ENCODE measurements around the gene ANKFN1. TPM values are rescaled to one million over a fixed set of nuclear protein-coding genes. Genes with fewer than 3 reads are reported as not detected.
A peak's percentile ranks its signal among the peaks of the same experiment; 100 is the strongest.

The ANKFN1 gene
- total RNA-seq, 1 experiment from 2014 or later, result not detected

DNA sequence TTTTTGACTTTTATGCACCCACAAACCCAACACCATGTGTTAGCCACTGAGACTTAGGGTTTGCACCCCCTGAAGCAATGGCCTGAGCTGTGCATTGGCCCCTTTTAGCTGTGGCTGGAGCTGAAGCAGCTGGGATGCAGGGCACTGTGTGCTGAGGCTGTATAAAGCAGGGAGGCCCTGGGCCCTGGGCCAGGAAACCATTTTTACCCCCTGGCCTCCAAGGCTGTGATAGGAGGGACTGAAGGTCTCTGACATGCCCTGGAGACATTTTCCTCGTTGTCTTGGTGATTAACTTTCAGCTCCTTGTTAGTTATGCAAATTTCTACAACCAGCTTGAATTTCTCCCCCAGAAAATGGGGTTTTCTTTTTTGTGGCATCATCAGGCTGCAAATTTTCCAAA, 6.7 kb upstream of the ANKFN1 start:
- DNase-seq (ENCODE audit: low spot score), result no peak

DNA sequence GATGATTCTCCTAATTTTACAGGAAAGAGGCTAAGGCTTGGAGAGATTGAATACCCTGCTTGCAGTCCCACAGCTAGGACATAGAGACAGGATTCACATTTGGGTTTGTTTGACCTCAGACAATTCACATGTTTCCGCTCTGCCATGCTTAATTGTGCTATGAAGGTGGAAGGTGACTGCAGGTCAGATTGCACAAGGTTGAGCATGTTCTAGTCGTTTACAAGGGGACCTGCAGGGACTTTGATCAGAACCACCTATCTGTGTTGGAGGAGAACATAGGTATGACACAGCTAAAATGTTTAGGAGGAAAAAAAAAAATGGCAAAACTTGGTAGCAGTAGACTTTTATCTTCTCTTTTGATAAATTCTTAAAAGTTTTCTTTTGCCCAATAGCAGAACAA, 4.9 kb upstream of the ANKFN1 start:
- DNase-seq (ENCODE audit: low spot score), result no peak

DNA sequence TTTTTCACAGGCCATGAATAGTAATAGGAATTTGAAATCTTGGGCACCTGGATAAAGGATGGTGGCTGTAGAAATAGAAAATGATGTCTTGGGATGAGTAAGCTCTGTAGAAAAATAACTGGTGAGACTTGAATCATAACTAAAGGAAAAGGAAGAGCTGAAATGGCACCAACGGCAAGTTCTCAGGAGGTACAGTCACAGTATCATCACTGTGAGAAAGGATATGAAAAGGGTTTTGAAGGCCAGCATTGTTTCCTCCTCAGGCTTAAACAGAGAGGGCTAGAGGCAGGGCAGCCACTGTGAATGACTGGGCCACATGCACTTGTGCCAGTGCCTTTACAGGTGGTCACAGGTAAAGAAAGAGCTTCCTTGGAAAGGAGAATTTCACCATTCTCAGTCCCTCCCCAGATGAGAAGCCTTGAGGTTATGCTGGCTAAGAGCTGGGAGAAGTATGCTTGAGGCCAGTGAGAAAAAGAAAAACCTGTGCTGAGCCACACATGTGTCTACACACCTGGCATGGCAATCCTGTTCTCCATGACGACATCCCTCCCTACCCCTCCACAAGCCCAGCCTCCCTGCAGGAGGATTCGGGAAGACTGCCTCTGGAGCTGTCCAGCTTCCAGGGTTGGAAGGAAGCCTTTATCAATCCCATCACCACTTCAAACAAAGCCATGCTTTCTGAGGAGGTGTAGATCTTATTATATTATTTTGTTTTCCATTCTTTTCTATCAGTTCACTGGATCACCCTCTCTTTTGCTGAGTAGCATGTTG, 3.8 kb upstream of the ANKFN1 start:
- no peak for DNase-seq (ENCODE audit: low spot score)

DNA sequence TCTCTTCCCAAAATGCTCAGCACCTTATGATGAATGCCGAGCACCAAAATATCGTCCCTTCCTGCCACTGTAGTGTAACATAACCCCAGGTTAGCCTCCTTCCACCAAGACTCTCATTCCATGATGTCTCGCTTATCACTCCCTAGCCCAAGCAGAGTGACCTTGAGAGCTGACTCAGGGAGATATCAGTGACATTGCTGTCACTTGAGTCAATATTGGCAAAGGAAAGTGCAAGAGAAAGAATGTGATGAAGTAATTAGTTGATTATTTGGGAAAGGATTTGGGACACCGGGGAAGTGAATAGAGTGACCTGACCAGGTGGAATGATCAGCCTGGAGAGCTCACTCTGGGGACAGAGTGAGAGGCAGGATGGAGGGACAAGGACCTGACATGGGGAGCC, 2.6 kb upstream of the ANKFN1 start:
- DNase-seq (ENCODE audit: low spot score), result no peak

DNA sequence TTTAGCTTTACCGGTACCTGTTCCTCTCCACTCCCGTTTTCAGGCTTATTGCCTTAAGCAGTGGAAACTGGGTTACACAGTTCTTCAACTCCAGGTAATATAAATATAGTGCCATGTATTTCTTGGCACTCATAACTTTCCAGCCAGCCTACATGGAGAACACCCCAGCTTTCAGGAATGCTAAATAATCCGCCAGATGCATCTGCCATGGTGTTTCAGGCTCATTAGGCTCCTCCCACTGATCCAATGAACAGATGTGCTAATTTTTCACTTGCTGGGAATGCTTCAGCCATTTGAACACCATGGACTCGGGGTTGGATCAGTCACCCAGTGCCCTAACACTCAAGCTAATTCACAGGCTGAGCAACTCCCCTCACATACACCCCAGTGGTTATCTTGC, 4.6 kb downstream of the ANKFN1 start:
- no peak for DNase-seq (ENCODE audit: low spot score)

DNA sequence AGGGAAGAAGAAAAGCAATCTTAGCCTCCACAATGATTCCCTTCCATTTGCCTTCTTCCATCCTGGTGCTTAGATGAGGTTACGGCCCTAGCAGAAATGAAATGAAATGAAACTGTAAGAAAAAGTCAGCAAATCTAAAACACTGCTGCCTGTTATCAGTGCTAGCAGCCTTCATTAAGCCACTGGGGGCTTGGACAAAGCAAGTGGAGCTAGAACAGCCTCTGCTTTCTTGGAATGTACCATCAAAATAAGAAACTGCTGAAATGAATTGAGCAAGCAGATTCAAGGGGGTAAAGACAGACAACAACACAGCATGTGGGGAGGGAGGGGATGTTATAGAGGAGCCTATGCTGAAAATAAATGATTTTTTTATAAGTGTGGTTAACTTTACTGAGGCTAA, 5.1 kb downstream of the ANKFN1 start:
- DNase-seq (ENCODE audit: low spot score), result no peak

DNA sequence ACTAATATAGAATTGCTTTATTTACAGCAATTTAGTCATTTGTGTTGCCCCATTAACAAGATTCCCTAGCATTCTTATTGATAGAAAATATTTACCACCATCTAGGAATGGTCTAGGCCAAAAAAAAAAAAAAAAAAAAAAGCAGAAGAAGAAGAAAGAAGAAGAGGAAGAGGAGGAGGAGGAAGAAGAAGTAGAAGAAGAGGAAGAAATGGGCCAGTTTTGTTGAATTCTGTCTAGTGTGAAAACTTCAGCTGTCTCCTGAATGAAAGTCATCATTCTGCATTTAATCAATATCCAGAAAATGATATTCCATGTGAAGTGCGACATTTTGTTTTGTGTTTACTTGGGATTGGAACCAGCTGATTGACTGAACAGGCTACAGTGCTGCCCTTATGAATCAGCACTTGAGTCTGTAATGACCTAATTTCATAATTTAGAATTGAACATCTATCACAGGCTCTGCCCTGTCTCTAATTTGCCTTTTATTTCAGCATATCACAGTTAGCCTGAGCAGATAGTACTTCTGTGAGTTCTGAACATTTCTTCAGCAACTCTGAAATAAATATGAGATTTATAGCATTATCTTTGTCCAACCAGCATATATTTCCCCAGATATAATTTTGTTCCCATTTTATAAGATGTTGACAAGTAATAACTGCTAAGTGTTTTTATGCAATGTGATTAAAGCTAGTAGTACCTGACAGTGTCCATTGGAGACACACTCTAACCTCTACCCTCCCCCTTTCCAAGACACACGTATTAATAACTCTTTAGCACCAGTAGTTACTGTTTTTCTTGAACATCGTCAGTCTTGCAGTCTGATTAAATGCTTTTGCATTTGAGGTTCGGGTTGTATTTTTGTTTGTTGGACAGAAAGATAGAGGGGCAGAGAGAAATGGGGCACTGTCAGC, 5.9 kb downstream of the ANKFN1 start:
- no peak for DNase-seq (ENCODE audit: low spot score)

DNA sequence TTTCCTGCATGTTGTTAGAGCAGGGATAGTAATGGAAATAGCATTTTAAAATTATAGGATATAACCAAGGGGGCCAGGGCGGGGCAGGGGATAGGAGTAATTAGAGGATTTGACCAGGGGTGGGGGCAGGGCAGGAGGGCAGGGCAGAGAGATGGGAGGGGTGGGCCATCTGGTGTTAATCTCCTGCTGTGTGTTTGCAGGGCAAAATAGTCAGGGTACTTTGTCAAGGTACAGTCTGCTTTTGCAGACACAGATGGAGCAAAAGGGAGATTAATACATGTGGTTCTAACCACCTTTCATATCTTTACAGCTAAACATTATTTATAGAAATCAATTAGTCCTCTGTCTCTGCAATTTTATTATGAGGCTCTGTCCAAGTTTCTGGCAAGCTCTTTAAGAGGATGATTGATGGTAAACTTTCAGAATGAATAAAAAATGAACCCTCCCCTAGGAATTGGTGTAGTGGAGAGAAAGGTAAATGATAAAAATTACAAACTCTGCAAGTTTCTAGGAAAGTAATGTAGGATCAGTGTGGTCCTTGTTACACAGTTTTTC, 6.6 kb downstream of the ANKFN1 start:
- no peak for DNase-seq (ENCODE audit: low spot score)

DNA sequence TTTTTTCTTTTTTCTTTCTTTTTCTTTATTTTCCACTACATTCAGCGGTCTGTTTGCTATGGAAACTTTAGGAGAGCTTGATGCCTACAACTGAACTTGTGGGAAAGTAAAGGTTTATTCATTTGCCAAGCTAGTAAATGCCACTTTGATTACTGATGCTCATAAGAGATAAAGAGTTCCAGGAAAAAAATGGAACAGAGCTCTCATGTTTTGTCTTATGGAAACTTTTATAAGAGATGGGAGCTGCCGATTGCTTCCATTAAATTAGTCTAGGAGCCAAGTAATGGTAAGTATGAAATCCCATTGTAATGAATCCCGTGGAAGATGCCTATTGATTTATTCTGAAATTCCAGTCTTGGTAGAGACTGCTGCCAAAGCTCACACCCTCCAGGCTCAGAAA, 7.1 kb downstream of the ANKFN1 start:
- DNase-seq (ENCODE audit: low spot score), result no peak

DNA sequence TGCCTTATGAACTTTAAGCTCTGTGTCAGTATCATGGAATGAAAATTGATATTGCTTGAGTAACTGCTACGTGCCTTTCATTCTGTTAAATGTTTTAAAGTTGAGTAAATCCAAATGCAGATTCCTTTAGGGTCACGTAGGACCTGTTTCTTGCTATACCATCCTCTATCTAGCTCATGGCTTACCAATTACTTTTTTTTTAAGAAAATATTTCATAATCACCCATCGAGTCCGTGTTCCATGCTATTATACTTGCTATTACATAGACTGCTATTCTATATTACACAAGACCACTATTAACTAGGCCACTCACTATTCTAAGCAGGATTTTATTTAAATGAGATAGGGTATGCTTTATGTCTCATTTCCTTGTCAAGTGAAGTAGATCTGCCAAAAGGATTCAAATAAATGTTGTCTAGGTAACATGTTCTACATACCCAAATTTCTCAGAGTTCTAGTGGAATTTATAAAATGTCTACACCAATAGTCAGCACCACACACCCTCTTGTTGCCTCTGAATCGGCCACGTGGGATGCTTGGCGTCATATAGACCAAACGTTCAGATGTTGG, 11.9 kb downstream of the ANKFN1 start:
- DNase-seq (ENCODE audit: low spot score), result no peak

DNA sequence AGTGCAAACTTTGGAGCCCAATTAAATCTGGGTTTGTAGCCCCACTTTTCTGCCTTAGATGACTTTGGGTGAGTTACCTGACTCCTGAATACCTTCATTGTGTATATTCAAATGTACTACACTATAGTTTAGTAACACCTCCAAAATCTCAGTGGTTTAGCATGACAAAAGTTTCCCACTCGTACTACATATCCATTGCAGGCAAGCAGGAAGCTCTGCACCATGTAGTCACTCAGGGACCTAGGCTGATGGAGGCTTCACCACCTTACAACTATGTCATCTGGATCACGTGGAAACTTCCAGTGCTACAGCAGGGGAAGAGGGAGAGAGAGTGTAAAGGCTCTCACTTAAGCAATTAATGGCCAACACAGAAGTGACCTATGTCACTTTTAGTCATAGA, 14.2 kb downstream of the ANKFN1 start:
- no peak for DNase-seq (ENCODE audit: low spot score)

DNA sequence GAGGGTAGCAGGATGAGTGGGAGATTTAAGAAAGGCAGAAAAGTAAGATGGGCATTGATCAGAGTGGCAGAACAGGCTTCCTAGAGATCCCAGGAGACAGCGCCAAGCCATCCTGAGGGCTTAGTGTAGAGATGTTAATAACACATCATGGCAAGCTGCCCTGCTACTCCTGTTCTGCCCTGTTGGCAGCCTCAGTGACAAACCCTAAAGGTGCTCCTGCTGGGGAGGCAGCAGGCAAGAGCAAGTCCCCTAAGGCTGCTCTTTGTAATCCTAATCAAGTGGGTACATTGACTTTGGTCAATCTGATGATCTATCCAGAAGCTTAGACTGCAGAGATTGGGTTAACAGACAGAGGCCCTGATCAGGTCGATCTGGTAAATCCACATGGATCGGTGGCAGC, 16.3 kb downstream of the ANKFN1 start:
- no peak for DNase-seq (ENCODE audit: low spot score)

DNA sequence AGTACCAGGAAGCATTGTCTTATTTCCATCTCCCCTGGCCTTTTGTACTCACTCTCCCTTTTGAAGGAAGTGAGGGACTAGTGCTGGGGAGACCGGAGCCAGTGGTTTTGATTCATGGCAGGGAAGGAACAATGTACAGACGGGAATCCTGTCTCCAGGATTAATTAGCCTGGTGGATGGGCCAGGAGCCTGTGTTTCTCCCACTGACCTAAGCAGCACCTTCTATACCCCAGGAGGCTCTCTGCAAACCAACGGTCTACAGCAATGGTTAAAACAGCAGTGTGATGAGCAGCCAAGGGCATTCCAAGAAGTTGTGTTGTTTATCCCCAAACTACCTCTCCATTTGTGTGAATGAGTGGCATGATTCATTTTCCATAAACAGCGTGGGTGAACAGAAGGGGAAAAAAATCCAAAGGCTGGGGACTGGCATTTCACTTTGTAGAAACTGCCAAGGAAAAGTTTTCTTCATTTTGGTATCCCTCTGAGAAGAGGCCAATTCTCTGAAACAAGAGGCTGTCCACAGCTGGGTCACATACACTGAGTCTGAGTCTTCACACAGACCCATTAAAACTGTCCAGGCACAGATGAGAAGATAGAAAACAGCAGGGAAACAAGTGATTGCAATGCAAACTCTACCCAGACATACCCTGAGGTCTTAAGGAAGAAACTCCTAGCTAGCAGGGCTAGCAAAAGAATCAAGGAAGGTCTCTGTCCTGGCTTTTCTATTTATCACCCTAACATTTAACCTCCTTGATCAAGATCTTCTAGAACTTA, 18.1 kb downstream of the ANKFN1 start:
- no peak for DNase-seq (ENCODE audit: low spot score)

DNA sequence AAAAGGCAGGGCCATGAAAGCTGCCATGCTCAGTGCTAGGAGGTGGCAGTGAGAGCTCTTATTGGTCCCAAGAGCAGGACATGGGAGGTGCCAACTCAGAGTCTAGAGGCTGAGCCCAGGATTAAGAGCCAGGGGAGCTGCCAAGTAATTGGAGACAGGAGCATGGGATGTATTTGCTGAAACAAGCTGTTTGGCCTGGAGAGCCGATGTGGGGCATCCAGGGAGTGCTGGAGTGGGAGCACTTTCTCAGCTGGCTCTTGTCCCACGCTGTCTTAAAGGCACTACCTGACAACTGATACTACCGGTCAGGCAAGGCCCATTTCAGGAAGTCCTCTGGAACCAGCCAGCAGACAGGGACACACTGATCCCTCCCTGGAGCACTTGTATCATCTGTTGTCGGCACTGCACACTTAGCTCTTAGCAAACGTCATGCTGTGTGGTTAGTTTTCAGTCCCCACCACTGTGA, 19.3 kb downstream of the ANKFN1 start:
- DNase-seq (ENCODE audit: low spot score), result peak; percentile 18

DNA sequence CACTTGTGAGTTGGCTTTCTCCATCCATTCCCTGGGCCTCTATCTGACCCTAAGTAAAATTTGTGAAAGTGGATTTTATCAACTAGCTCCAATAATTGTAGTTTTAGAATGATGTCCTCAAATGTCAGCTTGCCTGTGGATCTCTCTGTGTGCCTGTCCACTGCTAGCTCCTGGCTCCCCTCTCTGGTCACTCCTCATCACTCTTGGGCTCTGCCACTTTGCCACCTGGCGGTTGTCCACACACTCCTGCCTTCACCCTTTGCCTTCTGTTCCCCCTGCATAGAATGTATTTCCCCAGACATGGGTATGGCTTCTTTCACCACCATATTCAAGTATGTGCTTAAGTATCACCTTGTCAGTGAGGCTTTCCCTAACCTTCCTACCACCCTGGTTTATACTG, 19.8 kb downstream of the ANKFN1 start:
- no peak for DNase-seq (ENCODE audit: low spot score)

DNA sequence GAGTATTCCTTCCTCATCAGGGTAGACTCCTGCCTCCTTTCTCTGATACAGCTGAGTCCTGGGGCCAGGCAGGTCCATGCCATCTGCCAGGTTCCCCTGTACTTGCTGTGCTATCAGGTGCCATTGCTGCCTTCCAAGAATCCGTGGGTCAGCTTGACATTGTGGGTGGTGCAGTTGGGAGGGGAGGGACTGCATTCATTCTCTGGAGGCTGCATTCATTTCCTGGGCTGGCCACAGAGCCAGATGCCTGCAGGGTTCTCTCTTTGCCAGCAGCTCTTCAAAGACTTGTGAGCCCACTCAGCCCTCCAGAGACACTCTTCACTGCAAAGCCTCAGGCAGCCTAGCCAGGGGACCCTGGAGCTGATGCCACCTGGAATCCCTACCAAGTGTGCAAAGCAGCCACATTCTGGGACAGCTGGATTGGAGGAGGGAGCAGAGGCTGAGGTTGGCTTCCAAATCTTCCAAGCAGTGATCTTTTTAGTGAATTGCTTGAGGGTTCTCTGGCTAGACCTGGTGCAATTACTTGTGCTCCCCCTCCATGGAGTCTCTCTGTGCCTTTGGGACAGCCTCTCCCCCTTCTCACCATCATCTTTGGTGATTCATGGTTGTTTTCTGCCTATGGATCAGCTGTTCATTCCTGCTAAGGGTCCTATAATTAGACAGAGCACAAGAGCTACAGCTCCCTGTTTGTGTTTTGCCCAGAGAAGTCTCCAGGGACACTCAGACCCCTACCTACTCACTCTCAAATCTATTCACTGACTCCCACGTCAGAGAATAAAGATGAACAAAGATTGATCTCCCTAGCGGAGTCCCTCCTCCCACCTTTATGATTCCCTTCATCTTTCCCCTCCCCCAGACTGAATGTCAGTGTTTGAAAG, 20.9 kb downstream of the ANKFN1 start:
- peak; percentile 24 for DNase-seq (ENCODE audit: low spot score)

DNA sequence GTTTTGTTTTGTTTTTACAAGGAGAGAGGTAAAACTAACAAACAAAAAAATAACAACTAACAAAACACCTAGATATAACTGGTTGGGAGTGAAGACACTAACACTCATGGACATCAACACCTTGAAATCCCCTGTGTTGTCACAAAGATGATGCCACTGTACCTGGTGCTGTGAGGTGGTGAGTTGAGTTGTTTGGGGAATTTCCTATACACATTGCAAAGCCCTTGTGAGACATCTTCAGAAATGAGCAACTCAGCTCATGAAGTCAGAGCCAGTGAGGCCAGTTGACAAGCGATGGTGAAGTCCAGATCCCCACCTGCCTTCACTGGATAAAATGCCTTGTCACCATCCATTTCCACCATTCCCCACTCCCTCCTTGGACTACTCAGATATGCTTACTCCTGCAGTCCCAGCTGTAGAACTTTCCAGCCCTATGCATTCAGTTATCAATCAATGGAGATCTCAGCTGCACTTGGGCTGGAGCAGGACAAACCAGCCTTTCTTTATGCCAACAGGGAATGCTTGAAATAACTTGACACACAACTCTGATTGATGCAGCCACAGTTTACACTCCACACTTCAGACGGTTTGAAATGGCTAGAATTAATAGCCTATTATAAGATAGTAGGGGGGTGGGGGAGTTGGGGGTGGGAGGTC, 22.2 kb downstream of the ANKFN1 start:
- DNase-seq (ENCODE audit: low spot score), result no peak

DNA sequence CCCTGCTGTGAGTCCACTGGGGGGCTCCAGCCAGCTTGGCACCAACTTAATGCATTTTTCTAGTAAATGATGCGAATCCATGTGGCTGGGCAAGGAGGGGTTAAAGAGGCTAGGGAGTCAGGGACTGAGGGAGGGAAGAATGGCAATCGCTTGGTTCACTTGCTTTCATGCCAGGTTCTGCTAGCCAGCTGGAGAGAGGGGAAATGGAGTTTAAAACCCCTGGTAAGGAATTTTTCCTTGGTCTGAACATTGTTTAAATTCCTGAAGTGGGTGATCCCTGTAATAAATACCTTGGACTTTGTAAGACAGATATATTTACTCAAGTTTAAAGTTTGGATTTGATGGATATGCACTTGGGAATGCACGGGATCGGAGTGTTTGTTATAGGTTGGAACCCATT, 22.8 kb downstream of the ANKFN1 start:
- DNase-seq (ENCODE audit: low spot score), result no peak

DNA sequence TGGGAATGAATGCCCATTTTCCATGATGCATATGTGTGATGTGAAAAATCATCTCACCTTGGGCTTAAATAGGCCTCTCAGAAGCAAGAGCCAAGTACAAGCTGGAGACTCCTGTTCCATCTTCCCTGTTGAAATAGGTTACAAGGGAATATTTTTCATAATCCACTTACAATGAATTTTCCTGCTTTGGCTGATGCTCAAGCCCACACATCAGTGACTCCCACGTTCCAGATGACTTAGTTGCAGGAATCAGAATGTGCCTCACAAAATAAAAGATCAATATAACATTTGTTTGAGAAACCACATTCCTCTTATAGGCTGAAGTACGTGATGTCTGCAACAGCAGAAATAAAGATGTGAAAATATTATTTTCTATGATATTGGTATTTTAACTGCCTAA, 24.1 kb downstream of the ANKFN1 start:
- DNase-seq (ENCODE audit: low spot score), result no peak

DNA sequence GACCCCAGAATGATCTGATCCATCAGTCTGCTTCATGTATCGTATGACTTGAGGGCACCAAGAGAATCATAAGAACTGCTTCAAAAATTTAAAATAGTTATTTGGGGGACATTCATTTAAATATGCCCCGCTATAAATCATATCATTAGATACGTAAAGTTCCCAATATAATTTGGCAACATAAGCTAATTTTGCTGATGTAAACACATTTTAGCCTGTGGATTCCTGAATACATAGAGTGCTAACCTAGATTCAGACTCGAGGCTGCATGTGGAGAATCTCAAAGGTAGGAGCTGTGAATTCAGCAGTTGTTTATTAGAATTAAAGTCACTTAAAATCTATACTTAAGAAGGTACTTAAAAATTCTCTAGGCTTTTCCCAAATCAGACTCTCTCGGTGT, 24.9 kb downstream of the ANKFN1 start:
- DNase-seq (ENCODE audit: low spot score), result no peak
